ENCODE data around the gene RPA3. TPM values are rescaled to one million over a fixed set of nuclear protein-coding genes. Genes with fewer than 3 reads are reported as not detected.

The RPA3 gene
- total and polyA plus RNA-seq, 9 of the 15 experiments (the other 6 are each of a cell fraction or from before 2014, with no cell fraction given), result 68.5 to 265 (median 125) TPM

- TF ChIP-seq ILF3 (IDR thresholded peaks at IDR 0.05; ENCODE audit: borderline replicate concordance) (no peak), MAZ (CRISPR knock-in tag; conservative IDR thresholded peaks at IDR 0.05 in 1 of 2, IDR thresholded peaks at IDR 0.05 in 1 of 2) (no peak), L3MBTL2 (IDR thresholded peaks at IDR 0.05) (no peak), ZNF165 (CRISPR knock-in tag; IDR thresholded peaks at IDR 0.05; ENCODE audit: borderline replicate concordance) (no peak), TAF15 (IDR thresholded peaks at IDR 0.05; ENCODE audit: low read depth, low read length) (no peak), TGIF2 (CRISPR knock-in tag; IDR thresholded peaks at IDR 0.05) (no peak), PKNOX1 (IDR thresholded peaks at IDR 0.05) (no peak), SRSF9 (IDR thresholded peaks at IDR 0.05; ENCODE audit: borderline replicate concordance, low read depth, low read length) (no peak), CAMTA2 (CRISPR knock-in tag; conservative IDR thresholded peaks at IDR 0.05) (no peak), ZNF124 (CRISPR knock-in tag; IDR thresholded peaks at IDR 0.05) (no peak)
Observed at GRCh38 chr7:7668706-7669105, 49.7 kb downstream of the RPA3 start.

More at GRCh38 chr7:7668706-7669105, 49.7 kb downstream of the RPA3 start:
- ChIA-PET CTCF (ENCODE audit: low intra/inter-chr PET ratio) (no interaction called here), POLR2A (interaction anchor here (0.9 kb wide), 1 partner anchor 13 kb away, joined by 3 read pairs; no protein-coding TSS in a partner anchor)
- no peak for FAIRE-seq
- H3K27ac ChIP-seq (ENCODE audit: extremely low read depth, low read depth, low read length), result no peak overlapping the region
- no peaks in the 10 kb centered on the region for H3K36me3 ChIP-seq (ENCODE audit: control insufficient read depth, insufficient read depth, low read length)
- no peaks in the 10 kb centered on the region for H3K27me3 ChIP-seq (ENCODE audit: control insufficient read depth in 2 of 2, insufficient read depth in 2 of 2, low read length in 2 of 2)
- peaks cover 0 to 5% of the 10 kb centered on the region in 2 experiments; a peak in 2 of 5 replicates for H3K4me1 ChIP-seq (replicated peaks in 1 of 2; ENCODE audit: control insufficient read depth in 2 of 2, insufficient read depth in 2 of 2, low read length in 2 of 2)
- in situ Hi-C loops (cut with MboI), result no loop called here
- no peak for DNase-seq (ENCODE audit: extremely low read depth in 1 of 4, low spot score in 3 of 4)
- WGBS (ENCODE audit: insufficient coverage, low coverage, missing lambda C conversion rate), result 100% methylated on average over 1 of the region's 1 CpG
- H4K20me1 ChIP-seq (replicated peaks; ENCODE audit: control insufficient read depth, insufficient read depth, low read length), result no peaks in the 10 kb centered on the region
- no peak overlapping the region for H3K4me2 ChIP-seq (ENCODE audit: insufficient read depth, low read length)
- H3K79me2 ChIP-seq (ENCODE audit: control insufficient read depth, insufficient read depth, low read length), result no peaks in the 10 kb centered on the region
- no TSS peak for BruUV-seq (replicated peaks)
- intact Hi-C loops (cut with micrococcal nuclease), result no loop called here
- ATAC-seq, result no peak
- H3K4me3 ChIP-seq, result no peak overlapping the region
- no peaks in the 10 kb centered on the region for H3K9me1 ChIP-seq (ENCODE audit: control insufficient read depth, insufficient read depth, low read length)
- no peaks in the 10 kb centered on the region for H3K9me3 ChIP-seq (replicated peaks; ENCODE audit: control insufficient read depth, insufficient read depth, low read depth, low read length)
- H2AFZ ChIP-seq (ENCODE audit: low read depth, low read length), result no peak overlapping the region
- H3K9ac ChIP-seq (ENCODE audit: insufficient read depth in 1 of 2, low read depth in 2 of 2, low read length in 2 of 2), result no peak overlapping the region
